HG03442 (cell line): ENCODE data around the gene CCDC107.

Experiments used
- ATAC-seq: cut with Tn5 transposase; IDR thresholded peaks from one replicate; pipeline ENCODE4 v1.9.1; 2021; ENCODE audit warnings: mild to moderate bottlenecking, moderate library complexity; ENCODE audit not compliant: unreplicated experiment

CCDC107 gene

GRCh38 chr9:35659340-35659739, 1.2 kb downstream of the CCDC107 start:
- ATAC-seq: no peak

GRCh38 chr9:35660966-35661415, 2.9 kb downstream of the CCDC107 start:
- ATAC-seq: no peak

GRCh38 chr9:35661756-35662350, 3.8 kb downstream of the CCDC107 start:
- ATAC-seq: no peak

GRCh38 chr9:35662437-35662836, 4.3 kb downstream of the CCDC107 start:
- ATAC-seq: no peak

DNA sequence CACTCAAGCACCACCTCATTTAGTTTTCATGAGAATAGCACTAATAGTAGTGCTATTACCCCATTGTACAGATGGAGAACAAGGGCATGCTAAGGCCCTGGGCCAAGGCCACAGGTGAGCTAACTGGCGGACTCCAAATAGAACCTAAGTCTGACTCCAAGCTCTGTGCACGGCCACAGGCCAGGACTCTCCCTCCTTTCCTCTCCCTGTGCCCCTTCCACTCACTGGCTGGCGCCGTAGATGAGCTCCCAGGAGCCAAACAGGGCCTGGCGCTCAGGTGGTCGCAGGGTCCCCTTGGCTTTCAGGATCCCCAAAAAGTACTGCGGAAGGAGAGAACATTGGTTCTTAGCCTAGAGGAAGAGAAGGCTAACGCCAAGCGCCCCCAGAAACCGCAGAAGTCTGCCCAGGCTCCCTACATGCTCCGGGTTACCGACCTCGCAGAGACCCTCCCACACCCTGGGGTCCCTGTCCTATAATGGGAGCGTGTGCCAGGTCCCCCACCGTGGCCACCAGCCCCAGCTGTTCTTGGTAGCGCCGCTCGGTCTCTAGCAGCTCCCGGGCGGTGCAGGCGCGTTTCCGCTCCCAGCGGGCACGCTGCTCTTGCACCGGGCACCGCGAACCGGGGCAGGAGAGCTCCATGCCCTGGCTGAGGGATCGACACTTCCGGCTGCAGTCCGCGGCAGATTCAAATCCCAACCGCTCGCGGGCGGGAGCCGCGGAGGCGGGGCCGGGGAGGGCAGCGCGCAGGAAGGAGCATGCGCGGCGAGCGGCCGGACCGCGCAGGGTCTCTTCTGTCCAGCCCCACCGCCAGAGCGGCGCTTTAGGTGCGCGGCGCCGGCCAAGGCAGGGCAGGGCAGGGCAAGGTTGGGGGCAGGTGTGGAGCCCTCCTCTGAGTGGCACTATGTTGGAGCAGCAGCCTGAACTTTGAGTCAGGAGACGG, 6.7 kb downstream of the CCDC107 start, which contains the start of gene ARHGEF39:
Gene ARHGEF39 (minus strand): TSS at position 665 of the 940 bp plus-strand sequence. CDS start 26 bp downstream, at position 639.
- ATAC-seq: peak; percentile 78

GRCh38 chr9:35665471-35665818, 7.4 kb downstream of the CCDC107 start:
- ATAC-seq: no peak

GRCh38 chr9:35666045-35666444, 8.0 kb downstream of the CCDC107 start:
- no peak for ATAC-seq

GRCh38 chr9:35666549-35666948, 8.5 kb downstream of the CCDC107 start:
- no peak for ATAC-seq

- ATAC-seq: no peak
These were observed 9.8 kb downstream of the CCDC107 start for GRCh38 chr9:35667939-35668338.

- no peak for ATAC-seq
These were observed 11.4 kb downstream of the CCDC107 start for GRCh38 chr9:35669331-35670145.

DNA sequence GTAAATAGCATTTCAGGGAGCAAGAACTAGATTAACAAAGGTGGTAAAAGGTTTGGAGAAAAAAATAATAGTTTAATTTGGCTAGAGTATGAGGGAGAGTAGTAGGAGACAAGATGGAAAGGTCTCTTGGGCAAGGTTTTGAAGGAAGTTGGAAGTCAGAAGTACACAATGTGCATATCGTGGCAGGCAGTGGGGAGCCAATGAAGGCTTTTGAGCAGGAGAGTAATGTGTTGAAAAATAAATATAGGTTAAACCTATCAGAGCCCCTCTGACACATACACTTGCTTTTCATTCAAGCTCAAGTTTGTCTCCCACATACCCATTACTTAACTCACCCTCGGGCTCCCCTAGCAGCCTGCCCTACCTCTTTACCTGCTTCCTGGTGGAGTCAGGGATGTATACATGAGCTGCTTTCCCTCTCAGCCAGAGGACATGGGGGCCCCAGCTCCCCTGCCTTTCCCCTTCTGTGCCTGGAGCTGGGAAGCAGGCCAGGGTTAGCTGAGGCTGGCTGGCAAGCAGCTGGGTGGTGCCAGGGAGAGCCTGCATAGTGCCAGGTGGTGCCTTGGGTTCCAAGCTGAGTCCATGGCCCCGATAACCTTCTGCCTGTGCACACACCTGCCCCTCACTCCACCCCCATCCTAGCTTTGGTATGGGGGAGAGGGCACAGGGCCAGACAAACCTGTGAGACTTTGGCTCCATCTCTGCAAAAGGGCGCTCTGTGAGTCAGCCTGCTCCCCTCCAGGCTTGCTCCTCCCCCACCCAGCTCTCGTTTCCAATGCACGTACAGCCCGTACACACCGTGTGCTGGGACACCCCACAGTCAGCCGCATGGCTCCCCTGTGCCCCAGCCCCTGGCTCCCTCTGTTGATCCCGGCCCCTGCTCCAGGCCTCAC, 15.3 kb downstream of the CCDC107 start, which contains the start of gene CA9:
Gene CA9 (plus strand): TSS at position 797 of the 893 bp plus-strand sequence. CDS start 32 bp downstream, at position 829.
- ATAC-seq: no peak

GRCh38 chr9:35674025-35674361, 15.9 kb downstream of the CCDC107 start:
- no peak for ATAC-seq

DNA sequence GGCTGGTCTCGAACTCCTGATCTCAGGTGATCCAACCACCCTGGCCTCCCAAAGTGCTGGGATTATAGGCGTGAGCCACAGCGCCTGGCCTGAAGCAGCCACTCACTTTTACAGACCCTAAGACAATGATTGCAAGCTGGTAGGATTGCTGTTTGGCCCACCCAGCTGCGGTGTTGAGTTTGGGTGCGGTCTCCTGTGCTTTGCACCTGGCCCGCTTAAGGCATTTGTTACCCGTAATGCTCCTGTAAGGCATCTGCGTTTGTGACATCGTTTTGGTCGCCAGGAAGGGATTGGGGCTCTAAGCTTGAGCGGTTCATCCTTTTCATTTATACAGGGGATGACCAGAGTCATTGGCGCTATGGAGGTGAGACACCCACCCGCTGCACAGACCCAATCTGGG, 17.1 kb downstream of the CCDC107 start:
- ATAC-seq: no peak

DNA sequence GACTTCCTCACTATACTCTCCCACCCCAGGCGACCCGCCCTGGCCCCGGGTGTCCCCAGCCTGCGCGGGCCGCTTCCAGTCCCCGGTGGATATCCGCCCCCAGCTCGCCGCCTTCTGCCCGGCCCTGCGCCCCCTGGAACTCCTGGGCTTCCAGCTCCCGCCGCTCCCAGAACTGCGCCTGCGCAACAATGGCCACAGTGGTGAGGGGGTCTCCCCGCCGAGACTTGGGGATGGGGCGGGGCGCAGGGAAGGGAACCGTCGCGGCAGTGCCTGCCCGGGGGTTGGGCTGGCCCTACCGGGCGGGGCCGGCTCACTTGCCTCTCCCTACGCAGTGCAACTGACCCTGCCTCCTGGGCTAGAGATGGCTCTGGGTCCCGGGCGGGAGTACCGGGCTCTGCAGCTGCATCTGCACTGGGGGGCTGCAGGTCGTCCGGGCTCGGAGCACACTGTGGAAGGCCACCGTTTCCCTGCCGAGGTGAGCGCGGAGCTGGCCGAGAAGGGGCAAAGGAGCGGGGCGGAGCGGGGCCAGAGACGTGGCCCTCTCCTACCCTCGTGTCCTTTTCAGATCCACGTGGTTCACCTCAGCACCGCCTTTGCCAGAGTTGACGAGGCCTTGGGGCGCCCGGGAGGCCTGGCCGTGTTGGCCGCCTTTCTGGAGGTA, 17.8 kb downstream of the CCDC107 start:
- no peak for ATAC-seq

DNA sequence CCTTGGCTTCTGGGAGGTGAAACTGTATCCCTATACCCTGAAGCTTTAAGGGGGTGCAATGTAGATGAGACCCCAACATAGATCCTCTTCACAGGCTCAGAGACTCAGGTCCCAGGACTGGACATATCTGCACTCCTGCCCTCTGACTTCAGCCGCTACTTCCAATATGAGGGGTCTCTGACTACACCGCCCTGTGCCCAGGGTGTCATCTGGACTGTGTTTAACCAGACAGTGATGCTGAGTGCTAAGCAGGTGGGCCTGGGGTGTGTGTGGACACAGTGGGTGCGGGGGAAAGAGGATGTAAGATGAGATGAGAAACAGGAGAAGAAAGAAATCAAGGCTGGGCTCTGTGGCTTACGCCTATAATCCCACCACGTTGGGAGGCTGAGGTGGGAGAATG, 21.0 kb downstream of the CCDC107 start:
- ATAC-seq: no peak

- ATAC-seq: no peak
These were observed 21.8 kb downstream of the CCDC107 start for GRCh38 chr9:35679766-35680330.

- ATAC-seq: no peak
These were observed 22.4 kb downstream of the CCDC107 start for GRCh38 chr9:35680331-35681105.

DNA sequence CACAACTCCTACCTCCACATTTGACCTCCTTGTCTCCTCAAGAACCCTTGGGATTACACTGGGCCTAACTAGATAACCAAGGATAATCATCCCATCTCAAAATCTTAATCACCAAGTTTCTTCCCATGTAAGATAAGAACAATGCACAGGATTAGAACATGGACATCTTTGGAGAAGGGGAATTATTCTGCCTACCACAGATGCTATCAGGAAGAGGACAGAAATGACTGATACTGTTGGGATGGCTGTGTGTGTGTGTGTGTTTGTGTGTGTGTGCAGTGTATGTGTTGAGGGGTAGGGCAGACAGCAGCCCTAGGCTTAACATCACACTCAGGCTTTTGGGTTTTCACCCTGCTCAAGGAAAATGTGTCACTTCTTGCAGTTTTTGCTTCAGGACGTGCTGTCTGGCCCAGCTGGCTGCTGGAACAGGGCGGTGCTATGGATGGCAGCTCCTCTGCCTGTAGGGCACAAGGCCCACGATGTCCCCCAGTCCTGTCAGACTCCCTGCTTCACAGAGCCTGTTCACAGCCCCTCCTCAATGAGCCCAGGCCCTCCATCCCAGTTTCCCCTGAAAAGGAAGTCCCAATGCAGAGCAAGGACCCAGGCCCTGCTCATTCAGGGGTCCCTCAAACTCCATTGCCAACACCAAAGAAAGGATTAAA, 23.4 kb downstream of the CCDC107 start:
- ATAC-seq: no peak
